Measurements from ENCODE around the gene HRAS. TPM values are rescaled to one million over a fixed set of nuclear protein-coding genes. Genes with fewer than 3 reads are reported as not detected.

The HRAS gene
- total and polyA plus RNA-seq, 2 of the 13 experiments (the other 11 are each of a cell fraction or from before 2014, with no cell fraction given), result 32.9 to 50.0 TPM

DNA sequence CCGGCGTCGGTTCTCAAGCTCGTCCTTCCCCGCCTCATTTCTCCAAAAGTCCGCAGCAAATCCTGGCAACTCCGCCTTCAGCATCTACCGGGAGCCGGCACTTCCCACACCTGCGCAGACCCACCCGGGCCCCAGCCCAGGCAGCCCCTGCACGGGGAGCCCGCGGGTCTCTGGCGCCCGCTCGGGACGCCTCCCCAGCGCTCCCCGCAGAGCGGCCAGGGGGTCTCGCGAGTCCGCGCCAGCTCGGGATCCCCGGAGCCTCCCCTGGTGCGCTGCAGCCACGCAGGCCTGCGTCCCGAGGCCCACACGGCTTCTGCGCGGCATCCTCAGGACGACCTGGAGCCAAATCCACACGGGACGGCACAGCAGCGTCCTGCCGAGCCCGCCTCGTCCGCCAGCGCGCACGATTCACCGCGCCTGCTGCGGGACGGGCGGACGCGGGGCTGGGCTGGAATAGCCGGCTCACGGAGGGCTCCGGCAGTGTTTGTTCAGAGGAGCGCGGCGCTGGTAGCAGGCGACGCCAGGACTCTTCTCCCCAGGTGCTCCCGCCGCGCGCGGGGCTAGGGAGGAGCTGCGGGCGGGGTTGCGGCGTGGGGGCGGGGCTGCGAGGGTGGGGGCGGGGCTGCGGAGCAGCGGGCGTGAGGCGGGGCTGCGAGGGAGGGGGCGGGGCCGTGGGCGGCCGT is 40.1 kb upstream of the HRAS start (continued):
- TF ChIP-seq, protein P1, sequence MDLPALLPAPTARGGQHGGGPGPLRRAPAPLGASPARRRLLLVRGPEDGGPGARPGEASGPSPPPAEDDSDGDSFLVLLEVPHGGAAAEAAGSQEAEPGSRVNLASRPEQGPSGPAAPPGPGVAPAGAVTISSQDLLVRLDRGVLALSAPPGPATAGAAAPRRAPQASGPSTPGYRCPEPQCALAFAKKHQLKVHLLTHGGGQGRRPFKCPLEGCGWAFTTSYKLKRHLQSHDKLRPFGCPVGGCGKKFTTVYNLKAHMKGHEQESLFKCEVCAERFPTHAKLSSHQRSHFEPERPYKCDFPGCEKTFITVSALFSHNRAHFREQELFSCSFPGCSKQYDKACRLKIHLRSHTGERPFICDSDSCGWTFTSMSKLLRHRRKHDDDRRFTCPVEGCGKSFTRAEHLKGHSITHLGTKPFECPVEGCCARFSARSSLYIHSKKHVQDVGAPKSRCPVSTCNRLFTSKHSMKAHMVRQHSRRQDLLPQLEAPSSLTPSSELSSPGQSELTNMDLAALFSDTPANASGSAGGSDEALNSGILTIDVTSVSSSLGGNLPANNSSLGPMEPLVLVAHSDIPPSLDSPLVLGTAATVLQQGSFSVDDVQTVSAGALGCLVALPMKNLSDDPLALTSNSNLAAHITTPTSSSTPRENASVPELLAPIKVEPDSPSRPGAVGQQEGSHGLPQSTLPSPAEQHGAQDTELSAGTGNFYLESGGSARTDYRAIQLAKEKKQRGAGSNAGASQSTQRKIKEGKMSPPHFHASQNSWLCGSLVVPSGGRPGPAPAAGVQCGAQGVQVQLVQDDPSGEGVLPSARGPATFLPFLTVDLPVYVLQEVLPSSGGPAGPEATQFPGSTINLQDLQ (CRISPR knock-in tag; IDR thresholded peaks at IDR 0.05), result no peak
- TF ChIP-seq MIER2 (CRISPR knock-in tag; IDR thresholded peaks at IDR 0.05) (no peak), ZNF629 (CRISPR knock-in tag; conservative IDR thresholded peaks at IDR 0.05) (no peak), NRL (CRISPR knock-in tag; IDR thresholded peaks at IDR 0.05; ENCODE audit: borderline replicate concordance) (no peak), SALL1 (CRISPR knock-in tag; IDR thresholded peaks at IDR 0.05) (no peak; the same call in 1 of the 2 replicates), ZSCAN21 (CRISPR knock-in tag; IDR thresholded peaks at IDR 0.05; ENCODE audit: borderline replicate concordance) (no peak), MAFF (IDR thresholded peaks at IDR 0.05; ENCODE audit: low read depth, low read length) (no peak), POLR2G (IDR thresholded peaks at IDR 0.05; ENCODE audit: low read depth, low read length) (no peak), MYC (CRISPR knock-in tag; IDR thresholded peaks at IDR 0.05; ENCODE audit: borderline replicate concordance) (peak; percentile 44; the same call in 1 of the 2 replicates), ZFP62 (CRISPR knock-in tag; IDR thresholded peaks at IDR 0.05) (no peak), FOSL1 (CRISPR knock-in tag; IDR thresholded peaks at IDR 0.05; ENCODE audit: borderline replicate concordance) (no peak), ZBTB1 (CRISPR knock-in tag; IDR thresholded peaks at IDR 0.05; ENCODE audit: borderline replicate concordance) (peak; percentile 66; the same call in 1 of the 2 replicates)
- TF ChIP-seq, protein P2, sequence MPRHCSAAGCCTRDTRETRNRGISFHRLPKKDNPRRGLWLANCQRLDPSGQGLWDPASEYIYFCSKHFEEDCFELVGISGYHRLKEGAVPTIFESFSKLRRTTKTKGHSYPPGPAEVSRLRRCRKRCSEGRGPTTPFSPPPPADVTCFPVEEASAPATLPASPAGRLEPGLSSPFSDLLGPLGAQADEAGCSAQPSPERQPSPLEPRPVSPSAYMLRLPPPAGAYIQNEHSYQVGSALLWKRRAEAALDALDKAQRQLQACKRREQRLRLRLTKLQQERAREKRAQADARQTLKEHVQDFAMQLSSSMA (CRISPR knock-in tag; IDR thresholded peaks at IDR 0.05), result no peak
- TF ChIP-seq, protein P3, sequence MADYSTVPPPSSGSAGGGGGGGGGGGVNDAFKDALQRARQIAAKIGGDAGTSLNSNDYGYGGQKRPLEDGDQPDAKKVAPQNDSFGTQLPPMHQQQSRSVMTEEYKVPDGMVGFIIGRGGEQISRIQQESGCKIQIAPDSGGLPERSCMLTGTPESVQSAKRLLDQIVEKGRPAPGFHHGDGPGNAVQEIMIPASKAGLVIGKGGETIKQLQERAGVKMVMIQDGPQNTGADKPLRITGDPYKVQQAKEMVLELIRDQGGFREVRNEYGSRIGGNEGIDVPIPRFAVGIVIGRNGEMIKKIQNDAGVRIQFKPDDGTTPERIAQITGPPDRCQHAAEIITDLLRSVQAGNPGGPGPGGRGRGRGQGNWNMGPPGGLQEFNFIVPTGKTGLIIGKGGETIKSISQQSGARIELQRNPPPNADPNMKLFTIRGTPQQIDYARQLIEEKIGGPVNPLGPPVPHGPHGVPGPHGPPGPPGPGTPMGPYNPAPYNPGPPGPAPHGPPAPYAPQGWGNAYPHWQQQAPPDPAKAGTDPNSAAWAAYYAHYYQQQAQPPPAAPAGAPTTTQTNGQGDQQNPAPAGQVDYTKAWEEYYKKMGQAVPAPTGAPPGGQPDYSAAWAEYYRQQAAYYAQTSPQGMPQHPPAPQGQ (CRISPR knock-in tag; IDR thresholded peaks at IDR 0.05; ENCODE audit: borderline replicate concordance), result no peak
- TF ChIP-seq, protein P4, sequence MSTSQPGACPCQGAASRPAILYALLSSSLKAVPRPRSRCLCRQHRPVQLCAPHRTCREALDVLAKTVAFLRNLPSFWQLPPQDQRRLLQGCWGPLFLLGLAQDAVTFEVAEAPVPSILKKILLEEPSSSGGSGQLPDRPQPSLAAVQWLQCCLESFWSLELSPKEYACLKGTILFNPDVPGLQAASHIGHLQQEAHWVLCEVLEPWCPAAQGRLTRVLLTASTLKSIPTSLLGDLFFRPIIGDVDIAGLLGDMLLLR (CRISPR knock-in tag; IDR thresholded peaks at IDR 0.05), result peak; percentile 33
- TF ChIP-seq, protein P5, sequence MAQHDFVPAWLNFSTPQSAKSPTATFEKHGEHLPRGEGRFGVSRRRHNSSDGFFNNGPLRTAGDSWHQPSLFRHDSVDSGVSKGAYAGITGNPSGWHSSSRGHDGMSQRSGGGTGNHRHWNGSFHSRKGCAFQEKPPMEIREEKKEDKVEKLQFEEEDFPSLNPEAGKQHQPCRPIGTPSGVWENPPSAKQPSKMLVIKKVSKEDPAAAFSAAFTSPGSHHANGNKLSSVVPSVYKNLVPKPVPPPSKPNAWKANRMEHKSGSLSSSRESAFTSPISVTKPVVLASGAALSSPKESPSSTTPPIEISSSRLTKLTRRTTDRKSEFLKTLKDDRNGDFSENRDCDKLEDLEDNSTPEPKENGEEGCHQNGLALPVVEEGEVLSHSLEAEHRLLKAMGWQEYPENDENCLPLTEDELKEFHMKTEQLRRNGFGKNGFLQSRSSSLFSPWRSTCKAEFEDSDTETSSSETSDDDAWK (CRISPR knock-in tag; IDR thresholded peaks at IDR 0.05), result no peak
- TF ChIP-seq, protein P6, sequence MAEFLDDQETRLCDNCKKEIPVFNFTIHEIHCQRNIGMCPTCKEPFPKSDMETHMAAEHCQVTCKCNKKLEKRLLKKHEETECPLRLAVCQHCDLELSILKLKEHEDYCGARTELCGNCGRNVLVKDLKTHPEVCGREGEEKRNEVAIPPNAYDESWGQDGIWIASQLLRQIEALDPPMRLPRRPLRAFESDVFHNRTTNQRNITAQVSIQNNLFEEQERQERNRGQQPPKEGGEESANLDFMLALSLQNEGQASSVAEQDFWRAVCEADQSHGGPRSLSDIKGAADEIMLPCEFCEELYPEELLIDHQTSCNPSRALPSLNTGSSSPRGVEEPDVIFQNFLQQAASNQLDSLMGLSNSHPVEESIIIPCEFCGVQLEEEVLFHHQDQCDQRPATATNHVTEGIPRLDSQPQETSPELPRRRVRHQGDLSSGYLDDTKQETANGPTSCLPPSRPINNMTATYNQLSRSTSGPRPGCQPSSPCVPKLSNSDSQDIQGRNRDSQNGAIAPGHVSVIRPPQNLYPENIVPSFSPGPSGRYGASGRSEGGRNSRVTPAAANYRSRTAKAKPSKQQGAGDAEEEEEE (CRISPR knock-in tag; IDR thresholded peaks at IDR 0.05; ENCODE audit: borderline replicate concordance), result no peak
